Esophagus muscularis mucosa (tissue), 3 donors: ENCODE measurements around the gene PIK3R5.

ENCODE experiments used
- POLR2A ChIP-seq: fragments of 450-650 bp; IDR thresholded peaks from one replicate; pipeline ENCODE4 v1.6.1; 2017; ENCODE audit warnings: antibody characterized with exemption, moderate library complexity, mild to moderate bottlenecking, low read depth
- TF ChIP-seq, protein P1 (sequence below), 3 experiments: fragments of 200-600 bp in 2 of 3; fragments of 450-650 bp in 1 of 3; sonication (generic) in 2 of 3; IDR thresholded peaks; one replicate each; pipeline ENCODE4 v1.5.1; 2017 to 2019; ENCODE audit warnings: antibody characterized with exemption in 3 of 3, mild to moderate bottlenecking in 2 of 3, moderate library complexity in 1 of 3

DNA sequence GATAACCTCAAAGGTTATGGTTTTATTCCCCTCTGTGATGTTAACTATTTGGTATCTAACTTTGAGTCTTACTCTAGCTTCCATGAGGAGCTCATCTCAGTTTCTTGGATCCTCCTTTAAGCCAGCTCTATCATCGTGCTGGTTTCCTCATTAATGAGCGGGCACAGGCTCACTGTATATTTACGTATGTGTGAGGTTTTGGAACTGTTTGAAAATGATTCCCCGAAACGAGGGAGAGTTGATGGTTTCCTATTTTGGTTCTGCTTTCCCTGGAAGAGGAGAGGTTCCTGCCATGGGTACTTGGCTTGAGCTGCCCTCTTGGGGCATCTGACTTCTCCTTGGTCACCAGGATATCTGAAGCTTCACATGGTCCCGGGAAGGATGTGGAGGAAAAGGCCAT is 65.3 kb downstream of the PIK3R5 start:
- TF ChIP-seq, protein P1, sequence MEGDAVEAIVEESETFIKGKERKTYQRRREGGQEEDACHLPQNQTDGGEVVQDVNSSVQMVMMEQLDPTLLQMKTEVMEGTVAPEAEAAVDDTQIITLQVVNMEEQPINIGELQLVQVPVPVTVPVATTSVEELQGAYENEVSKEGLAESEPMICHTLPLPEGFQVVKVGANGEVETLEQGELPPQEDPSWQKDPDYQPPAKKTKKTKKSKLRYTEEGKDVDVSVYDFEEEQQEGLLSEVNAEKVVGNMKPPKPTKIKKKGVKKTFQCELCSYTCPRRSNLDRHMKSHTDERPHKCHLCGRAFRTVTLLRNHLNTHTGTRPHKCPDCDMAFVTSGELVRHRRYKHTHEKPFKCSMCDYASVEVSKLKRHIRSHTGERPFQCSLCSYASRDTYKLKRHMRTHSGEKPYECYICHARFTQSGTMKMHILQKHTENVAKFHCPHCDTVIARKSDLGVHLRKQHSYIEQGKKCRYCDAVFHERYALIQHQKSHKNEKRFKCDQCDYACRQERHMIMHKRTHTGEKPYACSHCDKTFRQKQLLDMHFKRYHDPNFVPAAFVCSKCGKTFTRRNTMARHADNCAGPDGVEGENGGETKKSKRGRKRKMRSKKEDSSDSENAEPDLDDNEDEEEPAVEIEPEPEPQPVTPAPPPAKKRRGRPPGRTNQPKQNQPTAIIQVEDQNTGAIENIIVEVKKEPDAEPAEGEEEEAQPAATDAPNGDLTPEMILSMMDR (IDR thresholded peaks at IDR 0.05): no peak
- no peak for TF ChIP-seq POLR2A
